ENCODE results near the gene HERPUD1.
"Not testable (repeated sequence)": the region's sequence is repeated elsewhere in the genome, so short reads cannot be mapped to it uniquely, and the experiment has no call there.

The HERPUD1 gene, protein sequence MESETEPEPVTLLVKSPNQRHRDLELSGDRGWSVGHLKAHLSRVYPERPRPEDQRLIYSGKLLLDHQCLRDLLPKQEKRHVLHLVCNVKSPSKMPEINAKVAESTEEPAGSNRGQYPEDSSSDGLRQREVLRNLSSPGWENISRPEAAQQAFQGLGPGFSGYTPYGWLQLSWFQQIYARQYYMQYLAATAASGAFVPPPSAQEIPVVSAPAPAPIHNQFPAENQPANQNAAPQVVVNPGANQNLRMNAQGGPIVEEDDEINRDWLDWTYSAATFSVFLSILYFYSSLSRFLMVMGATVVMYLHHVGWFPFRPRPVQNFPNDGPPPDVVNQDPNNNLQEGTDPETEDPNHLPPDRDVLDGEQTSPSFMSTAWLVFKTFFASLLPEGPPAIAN

GRCh38 chr16:56931892-56932720 lies at the start of gene HERPUD1:
Gene HERPUD1, plus strand, starts transcription at chr16:56932142. Its CDS starts 103 bp downstream, at chr16:56932245.
- DNase-seq = peak; percentile 99

GRCh38 chr16:56883586-56883985 lies 48.4 kb upstream of the HERPUD1 start:
- no peak for DNase-seq

DNA sequence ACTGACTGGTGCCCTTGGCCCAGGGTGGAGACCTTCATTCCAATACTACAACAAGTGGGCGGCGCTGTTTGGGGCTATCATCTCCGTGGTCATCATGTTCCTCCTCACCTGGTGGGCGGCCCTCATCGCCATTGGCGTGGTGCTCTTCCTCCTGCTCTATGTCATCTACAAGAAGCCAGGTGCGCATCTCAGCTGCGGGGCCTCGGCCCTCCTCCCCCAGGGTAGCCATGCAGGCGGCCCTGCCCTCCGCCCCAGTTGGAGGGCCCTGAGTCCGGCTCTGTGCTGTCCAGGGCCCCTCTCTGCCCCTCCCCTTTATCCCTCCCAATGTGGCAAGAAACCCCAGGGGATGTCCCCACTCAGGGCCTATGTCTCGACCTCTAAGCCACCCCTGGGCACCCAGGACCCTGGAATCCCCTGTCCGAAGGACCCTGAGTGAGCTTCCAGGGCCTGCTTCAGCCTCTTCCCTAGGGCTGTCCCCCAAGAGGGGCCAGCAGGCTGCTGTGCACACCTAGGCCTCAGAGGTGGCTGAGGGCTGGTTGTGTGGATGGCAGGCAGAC lies 47.8 kb upstream of the HERPUD1 start:
- no peak for DNase-seq

GRCh38 chr16:56884929-56885328 lies 47.0 kb upstream of the HERPUD1 start:
- DNase-seq = not testable (repeated sequence)

GRCh38 chr16:56885446-56886162 lies 46.3 kb upstream of the HERPUD1 start:
- no peak for DNase-seq

DNA sequence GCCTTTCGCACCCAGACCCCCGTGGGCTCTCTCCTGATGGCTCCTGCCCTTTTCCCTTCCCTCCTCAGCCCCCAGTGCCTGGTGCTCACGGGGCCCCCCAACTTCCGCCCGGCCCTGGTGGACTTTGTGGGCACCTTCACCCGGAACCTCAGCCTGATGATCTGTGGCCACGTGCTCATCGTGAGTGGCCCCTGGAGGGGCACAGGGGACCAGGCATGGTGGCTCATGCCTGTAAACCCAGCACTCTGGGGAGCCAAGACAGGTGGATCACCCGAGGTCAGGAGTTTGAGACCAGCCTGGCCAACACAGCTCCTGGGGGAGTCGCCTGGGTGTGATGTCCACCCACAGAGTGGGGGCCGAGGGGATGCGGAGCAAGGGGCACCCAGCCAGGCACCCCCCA lies 45.6 kb upstream of the HERPUD1 start:
- no peak for DNase-seq

- DNase-seq = no peak
Measured at GRCh38 chr16:56886826-56887225, 45.1 kb upstream of the HERPUD1 start.

DNA sequence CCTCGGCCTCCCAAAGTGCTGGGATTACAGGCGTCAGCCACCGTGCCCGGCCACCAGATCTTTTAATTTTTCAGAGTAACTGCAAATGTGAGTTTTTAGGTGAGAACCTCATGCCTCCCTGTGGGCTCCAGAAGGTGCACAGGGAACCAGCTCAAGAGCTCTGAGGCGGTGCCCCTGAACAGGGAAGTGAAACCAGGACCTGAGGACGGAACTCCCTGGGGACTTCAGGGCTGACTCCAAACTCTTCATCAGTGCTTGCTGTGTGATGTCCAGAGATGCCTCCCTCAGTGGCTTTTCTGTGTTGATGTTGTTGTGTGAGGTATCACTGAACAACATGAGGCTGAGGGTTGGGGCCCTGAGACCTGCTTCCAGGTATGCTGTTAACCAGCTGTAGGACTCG lies 43.1 kb upstream of the HERPUD1 start:
- no peak for DNase-seq

DNA sequence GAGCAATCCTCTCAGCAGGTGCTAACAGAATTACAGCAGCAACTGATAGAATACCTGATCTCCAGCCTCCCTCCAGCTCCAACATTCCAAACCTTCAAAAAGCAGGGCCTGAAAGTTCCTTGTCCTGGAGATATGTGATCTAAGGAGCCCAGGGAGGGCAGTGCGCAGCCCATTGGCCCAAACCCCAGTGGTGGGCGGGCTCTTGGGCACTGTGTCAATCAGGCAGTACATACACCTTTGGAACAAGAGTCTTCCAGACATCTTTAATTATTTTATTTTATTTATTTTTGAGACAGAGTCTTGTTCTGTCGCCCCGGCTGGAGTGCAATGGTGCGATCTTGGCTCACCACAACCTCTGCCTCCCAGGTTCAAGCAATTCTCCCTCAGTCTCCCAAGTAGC lies 42.7 kb upstream of the HERPUD1 start:
- DNase-seq = no peak

DNA sequence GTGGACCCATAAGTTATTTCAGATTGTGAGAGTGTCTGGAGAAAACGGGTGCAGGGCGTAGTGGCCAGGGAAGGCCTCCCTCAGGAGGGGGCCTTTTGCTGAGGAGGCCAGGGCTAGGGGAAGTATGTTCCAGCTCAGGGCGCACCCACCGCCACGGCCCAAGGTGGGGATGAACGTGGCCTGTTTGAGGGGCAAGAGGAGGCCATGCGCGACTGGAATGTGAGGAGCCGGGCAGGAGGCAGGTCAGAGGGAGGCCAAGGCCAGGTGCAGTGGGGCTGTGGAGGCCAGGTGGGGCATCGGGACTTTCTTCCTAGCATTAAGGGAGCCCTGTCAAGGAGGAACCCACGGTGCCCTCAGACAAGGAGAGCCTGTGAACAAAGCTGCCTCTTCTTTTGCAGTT lies 40.3 kb upstream of the HERPUD1 start:
- DNase-seq = no peak

DNA sequence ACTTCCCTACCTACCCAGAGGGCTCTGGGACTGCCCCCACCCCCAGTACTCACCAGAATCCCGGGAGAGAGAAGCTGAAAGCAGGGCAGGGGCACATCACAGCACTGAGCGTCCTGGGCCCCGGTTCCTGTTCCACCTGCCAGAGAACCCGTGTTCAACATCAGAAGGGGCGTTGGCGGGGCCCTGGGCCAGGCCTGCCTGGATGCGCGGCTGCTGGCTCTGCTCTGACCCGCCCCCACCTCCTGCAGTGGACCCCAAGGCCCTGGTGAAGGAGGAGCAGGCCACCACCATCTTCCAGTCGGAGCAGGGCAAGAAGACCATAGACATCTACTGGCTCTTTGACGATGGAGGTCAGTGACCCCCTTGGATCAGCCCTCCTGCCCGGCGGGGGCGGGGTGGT lies 39.2 kb upstream of the HERPUD1 start:
- DNase-seq = no peak

- DNase-seq = no peak
Measured at GRCh38 chr16:56894331-56894917, 37.5 kb upstream of the HERPUD1 start.

DNA sequence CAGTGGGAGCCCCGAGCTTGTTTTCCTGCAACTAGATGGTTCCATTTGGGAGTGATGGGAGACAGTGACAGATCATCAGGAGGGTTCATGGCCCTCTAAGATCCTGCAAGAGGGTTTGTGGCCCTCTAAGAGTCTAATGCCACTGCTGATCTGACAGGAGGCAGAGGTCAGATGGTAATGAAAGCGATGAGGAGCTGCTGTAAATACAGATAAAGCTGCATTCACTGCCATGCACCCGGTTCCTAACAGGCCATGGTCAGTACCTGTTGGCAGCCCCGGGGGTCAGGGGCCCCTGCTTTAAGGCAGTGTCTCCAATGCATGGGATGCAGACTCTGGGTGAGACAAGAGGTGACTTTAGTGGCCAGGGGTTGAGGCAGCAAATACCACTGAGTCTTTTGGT lies 36.1 kb upstream of the HERPUD1 start:
- DNase-seq = no peak

DNA sequence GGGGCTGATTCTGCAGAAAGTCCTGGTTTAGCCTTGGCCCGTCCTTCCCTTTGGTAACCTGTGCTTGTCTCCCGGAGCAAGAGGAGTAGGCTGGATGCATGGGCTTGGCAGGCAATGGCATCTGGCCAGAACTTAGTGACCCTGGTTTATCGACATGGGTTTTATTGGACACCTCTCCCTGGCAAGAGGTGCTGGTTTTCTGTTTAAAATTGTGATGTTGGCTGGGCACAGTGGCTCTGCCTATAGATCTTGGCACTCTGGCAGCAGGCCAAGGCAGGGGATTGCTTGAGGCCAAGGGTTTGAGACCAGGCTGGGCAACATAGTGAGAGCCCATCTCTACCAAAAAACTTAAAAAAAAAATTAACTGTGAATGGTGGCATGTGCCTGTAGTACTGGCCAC lies 35.7 kb upstream of the HERPUD1 start:
- no peak for DNase-seq

GRCh38 chr16:56897026-56897799 lies 34.7 kb upstream of the HERPUD1 start:
- DNase-seq = no peak

DNA sequence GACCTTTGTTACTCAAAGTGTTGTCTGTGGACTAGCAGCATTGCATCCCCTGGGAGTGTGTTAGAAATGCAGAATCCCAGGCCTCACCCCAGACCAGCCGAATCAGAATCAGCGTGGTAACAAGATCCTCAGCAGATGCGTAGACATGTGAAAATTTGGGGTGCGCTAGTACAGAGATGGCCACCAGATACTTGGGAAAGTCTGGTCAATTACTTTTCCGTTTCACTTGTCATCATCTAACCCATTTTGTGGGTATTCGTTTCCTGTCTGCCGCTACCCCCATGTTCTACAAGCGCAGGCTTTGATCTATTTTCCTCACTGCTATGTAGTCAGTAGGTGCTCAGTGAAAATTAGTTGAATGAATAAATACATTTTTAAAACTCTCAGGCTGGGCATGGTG lies 33.1 kb upstream of the HERPUD1 start:
- no peak for DNase-seq

DNA sequence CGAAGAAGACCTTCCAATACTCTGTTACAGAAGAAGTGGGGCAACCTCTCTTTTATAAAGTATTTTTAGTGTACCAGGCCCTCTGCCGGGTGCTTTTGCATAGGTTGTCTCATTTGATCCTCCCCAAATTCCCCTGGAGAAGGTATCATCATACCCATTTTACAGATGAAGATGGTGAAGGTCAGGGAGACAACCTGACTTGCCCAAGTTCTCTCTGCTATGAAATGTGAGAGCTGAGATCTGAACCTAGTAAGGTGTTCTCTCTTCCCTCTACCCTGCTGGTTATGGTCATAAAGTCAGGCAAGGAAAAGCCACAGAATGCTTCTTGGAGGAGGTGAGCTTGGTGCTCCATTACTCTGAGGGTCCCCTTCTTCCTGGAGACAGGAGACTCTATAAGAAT lies 28.1 kb upstream of the HERPUD1 start:
- DNase-seq = no peak

DNA sequence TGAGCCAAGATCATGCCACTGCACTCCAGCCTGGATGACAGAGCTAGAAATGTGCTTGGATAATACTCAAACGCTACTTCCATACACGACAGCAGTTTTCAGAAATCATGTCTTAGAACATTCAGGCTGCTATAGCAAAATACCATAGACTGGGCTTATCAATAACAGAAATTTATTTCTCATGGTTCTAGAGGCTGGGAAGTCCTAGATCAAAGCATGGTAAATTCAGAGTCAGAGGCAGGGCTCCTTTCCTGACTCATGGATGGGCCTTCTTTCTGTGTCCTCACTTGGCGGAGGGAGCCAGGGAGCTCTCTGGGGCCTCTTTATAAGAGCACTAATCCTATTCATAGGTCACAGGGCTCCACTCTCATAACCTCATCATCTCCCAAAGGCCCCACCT lies 24.5 kb upstream of the HERPUD1 start:
- DNase-seq = no peak

- peak; percentile 71 for DNase-seq
Measured at GRCh38 chr16:56909527-56909979, 22.4 kb upstream of the HERPUD1 start.

- DNase-seq = no peak
Measured at GRCh38 chr16:56910112-56910511, 21.8 kb upstream of the HERPUD1 start.

- peak; percentile 52 for DNase-seq
Measured at GRCh38 chr16:56910654-56911539, 21.0 kb upstream of the HERPUD1 start.

Data from right hindlimb (tissue), 1 donor.